GM21723 (cell line): Measurements from ENCODE around the gene POLR3K.
A peak's percentile ranks its signal among the peaks of the same experiment; 100 is the strongest.

ENCODE experiments used
- ATAC-seq: cut with Tn5 transposase; IDR thresholded peaks from one replicate; pipeline ENCODE4 v1.9.1; 2021; ENCODE audit warnings: mild to moderate bottlenecking, moderate library complexity; ENCODE audit not compliant: unreplicated experiment

The POLR3K gene

GRCh38 chr16:66309-67182, 13.1 kb upstream of the POLR3K start:
- ATAC-seq: no peak

GRCh38 chr16:65745-66144, 12.3 kb upstream of the POLR3K start:
- ATAC-seq: peak; percentile 62

DNA sequence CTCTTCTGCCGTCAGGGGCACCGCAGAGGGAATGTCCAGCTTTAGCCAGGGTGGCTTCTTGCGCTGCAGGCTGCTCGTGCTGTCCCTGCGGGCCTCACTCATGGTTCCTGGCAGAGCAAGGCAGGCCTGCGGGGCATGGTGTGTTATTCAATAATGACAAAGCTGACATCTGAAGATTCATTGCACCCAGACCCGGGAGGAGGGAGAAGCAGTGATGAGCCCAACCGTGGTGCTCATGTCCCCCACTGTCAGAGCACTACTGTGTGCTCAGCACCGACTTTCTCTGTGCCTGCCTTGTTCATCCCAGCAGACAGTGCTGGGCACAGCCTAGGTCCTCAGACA, 11.5 kb upstream of the POLR3K start:
- no peak for ATAC-seq

GRCh38 chr16:63998-64913, 10.8 kb upstream of the POLR3K start:
- ATAC-seq: no peak

DNA sequence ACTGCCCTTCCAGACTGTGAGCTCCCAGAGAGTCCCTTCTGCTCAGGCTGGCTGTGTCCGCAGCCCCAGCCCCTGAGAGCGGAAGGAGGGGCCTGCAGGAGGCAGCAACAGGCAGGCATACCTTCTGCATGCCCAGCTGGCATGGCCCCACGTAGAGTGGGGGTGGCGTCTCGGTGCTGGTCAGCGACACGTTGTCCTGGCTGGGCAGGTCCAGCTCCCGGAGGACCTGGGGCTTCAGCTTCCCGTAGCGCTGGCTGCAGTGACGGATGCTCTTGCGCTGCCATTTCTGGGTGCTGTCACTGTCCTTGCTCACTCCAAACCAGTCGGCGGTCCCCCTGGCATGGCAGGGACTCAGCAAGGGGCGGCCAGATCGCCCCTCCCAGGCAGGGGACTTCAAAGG, 10.1 kb upstream of the POLR3K start:
- ATAC-seq: no peak

DNA sequence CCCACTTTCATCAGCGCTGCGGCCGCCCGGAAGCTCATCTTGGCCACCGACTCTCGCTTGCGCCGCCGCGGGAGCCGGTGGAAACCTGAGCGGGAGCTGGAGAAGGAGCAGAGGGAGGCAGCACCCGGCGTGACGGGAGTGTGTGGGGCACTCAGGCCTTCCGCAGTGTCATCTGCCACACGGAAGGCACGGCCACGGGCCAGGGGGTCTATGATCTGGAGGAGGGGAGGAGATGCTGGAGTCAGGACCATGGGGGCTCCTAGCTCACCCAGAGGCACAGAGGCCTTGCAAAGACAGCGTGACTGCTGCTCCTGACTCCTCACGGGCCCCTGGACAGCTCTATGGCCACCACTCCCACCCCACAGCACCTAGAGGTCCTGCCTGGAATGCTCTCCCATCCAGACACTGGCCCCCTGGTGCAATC, 9.6 kb upstream of the POLR3K start:
- ATAC-seq: no peak

GRCh38 chr16:62283-62967, 9.0 kb upstream of the POLR3K start:
- ATAC-seq: no peak

- ATAC-seq: no peak
These were observed 8.5 kb upstream of the POLR3K start for GRCh38 chr16:61879-62281.

- no peak for ATAC-seq
These were observed 7.8 kb upstream of the POLR3K start for GRCh38 chr16:60929-61878.

DNA sequence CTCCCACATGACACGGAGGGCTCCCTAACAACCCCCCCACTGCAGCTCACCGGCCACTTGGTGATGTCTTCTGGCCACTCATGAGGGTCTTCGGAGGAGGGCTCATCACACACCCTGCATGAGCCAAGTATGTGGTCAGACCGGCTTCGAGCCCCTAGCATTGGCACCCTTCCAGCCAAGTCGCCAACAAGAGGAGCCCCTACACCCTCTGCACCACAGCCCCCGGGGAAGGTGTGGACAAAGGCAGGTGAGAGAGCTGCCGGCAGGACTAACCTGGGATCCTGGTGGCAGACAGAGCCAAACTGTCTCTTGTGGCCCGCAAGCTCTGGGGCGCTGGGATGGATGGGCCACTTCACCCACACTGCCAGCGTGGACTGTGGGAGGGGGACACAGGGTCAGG, 6.8 kb upstream of the POLR3K start:
- ATAC-seq: no peak

GRCh38 chr16:59440-60059, 6.1 kb upstream of the POLR3K start:
- no peak for ATAC-seq

DNA sequence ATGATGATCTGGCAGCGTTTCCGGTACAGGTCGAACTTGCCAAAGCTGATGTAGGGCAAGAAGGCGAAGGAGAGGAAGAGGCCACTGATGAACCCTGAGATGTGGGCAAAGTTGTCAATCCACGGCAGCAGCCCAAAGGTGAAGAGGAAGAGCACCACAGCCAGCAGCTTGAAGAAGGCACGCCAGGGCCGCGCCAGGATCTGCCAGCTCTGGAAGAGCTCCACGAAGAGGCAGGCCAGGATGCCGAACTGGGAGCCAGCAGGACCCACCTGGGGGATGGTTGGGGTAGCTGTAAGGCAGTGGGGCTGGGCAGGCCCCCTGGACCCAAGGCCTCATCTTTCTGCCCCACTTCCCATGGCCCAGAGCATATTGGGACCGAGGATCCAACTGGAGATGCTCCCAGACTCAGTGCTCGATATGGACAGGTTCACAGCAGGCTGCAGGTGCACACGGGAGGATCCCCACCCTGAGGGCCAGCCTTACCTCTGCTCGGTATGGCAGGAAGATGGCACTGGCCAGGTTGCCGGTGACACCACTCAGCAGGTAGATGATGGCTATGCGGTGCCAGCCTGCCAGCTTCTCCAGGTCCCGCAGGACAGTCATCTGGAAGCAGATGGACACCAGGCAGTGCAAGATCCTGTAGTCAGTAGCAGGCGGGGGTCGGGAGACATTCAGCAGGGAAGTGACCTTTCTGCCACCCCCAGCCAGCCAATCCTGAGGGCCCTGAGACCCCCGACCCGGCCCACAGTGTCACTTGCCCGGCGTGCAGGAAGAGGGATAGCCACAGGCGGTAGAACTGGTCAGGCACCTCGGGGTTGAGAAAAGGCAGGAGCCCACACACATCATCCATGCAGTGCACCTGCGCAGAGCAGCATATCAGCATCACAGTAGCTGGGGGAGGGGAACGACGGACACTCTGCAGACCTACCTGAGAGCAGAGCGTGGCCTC, 5.4 kb upstream of the POLR3K start:
- no peak for ATAC-seq

GRCh38 chr16:57711-58110, 4.3 kb upstream of the POLR3K start:
- ATAC-seq: no peak

DNA sequence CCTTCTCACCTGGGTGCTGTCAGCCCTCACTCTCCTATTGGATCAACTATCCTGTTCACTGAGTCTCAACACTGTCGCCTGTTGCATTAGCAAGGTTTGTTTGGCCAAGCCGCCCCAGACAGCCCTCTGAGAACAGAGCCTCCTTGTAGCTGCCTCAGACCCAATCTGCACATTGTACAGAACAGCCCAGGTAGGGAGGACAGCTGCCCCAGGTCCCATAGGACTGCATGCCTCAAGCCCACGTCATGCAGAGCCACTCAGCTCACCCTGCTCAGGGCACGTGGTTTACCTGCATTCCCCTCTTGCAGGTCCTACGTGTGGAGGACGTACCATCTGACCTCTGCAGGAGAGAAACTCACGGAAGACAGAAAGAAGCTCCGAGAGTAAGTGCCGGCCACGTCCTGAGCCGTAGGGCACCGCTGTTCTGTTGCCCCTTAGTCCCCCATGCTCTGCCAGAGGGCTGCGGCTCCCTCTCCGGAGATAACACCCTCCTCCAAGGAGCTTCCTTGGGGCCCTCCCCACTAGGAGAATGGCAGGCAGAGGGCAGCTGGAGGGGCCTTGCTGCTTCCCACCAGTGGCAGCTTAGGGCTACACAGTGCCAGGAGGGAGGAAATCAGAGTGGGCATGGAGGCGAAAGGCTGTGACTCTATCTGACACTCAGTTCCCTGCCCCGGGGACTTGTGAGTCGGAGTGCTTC, 3.0 kb upstream of the POLR3K start:
- ATAC-seq: no peak

- no peak for ATAC-seq
These were observed 2.2 kb upstream of the POLR3K start for GRCh38 chr16:55571-56136.

- no peak for ATAC-seq
These were observed 801 bp upstream of the POLR3K start for GRCh38 chr16:54237-54581.

- no peak for ATAC-seq
These were observed 2.4 kb downstream of the POLR3K start for GRCh38 chr16:50769-51591.
